Activated naive CD8-positive, alpha-beta T cell treated with anti-CD3 and anti-CD28 coated beads, Interleukin-2, amount 50 U/mL, for 24 hours (primary cell): ENCODE data around the gene ALDH1A3.

Experiments
- ATAC-seq: fragments of 150-1000 bp; cut with Tn5 transposase; one replicate; pipeline ENCODE4 v1.10.0; 2021
- DNase-seq: peaks from one replicate; pipeline ENCODE4 v3.0.0; 2021
- H3K27ac Mint-ChIP-seq: one replicate; pipeline ENCODE4 v1.8.0; 2021; ENCODE audit warnings: mild to moderate bottlenecking, mixed read lengths
- H3K27me3 Mint-ChIP-seq: one replicate; pipeline ENCODE4 v1.8.0; 2021; ENCODE audit warnings: mixed read lengths
- H3K36me3 Mint-ChIP-seq: one replicate; pipeline ENCODE4 v1.8.0; 2021; ENCODE audit warnings: low read depth, mixed read lengths
- H3K4me1 Mint-ChIP-seq: one replicate; pipeline ENCODE4 v1.8.0; 2021; ENCODE audit warnings: mixed read lengths
- H3K4me3 Mint-ChIP-seq: one replicate; pipeline ENCODE4 v1.8.0; 2021; ENCODE audit warnings: mild to moderate bottlenecking, moderate library complexity, mixed read lengths
- H3K9me3 Mint-ChIP-seq: one replicate; pipeline ENCODE4 v1.8.0; 2021; ENCODE audit warnings: mixed read lengths

The ALDH1A3 gene

GRCh38 chr15:100887211-100887913 is 7.7 kb downstream of the ALDH1A3 start:
- Mint-ChIP-seq H3K27ac (no peak overlapping the region), H3K36me3 (no peaks in the 10 kb centered on the region), H3K27me3 (peaks cover 46% of the 10 kb centered on the region), H3K4me1 (peaks cover 2% of the 10 kb centered on the region), H3K9me3 (no peaks in the 10 kb centered on the region), H3K4me3 (no peak overlapping the region)
- ATAC-seq (no peak), DNase-seq (no peak)

DNA sequence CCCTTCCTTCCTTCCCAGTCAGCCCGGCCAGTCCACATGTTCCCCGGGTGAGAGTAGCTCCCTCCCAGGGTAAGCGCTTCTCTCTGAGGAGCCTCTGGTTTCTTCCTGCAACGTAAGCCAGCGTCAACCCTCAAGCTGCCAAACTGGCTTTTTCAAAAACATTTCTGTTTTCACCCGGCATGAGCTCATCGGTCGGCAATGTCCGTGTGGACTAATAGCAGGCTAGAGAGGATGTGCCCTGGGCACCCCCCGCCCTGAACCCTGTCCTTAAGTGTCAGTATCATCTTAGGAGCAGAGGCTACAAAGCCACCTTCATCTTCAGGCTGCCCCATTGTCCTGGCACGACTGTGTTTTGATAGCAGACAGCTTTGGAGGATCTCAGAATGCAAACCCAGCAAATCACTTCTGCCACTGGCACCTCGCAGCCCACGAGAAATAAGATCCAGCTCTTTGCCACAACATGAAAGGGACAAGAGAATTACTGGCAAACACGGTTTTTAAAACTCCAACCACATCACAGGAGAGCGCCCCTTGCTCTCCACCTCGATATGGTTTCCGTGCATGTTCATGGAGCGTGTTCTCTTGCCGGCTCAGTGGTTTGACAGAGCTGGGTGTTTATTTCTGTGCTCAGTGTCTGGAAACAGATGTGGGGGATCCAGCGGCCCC is 9.9 kb downstream of the ALDH1A3 start:
- Mint-ChIP-seq H3K36me3 (no peaks in the 10 kb centered on the region), H3K4me3 (no peak overlapping the region), H3K9me3 (no peaks in the 10 kb centered on the region), H3K27me3 (peaks cover 37% of the 10 kb centered on the region), H3K4me1 (peaks cover 2% of the 10 kb centered on the region), H3K27ac (no peak overlapping the region)
- ATAC-seq (no peak), DNase-seq (no peak)

DNA sequence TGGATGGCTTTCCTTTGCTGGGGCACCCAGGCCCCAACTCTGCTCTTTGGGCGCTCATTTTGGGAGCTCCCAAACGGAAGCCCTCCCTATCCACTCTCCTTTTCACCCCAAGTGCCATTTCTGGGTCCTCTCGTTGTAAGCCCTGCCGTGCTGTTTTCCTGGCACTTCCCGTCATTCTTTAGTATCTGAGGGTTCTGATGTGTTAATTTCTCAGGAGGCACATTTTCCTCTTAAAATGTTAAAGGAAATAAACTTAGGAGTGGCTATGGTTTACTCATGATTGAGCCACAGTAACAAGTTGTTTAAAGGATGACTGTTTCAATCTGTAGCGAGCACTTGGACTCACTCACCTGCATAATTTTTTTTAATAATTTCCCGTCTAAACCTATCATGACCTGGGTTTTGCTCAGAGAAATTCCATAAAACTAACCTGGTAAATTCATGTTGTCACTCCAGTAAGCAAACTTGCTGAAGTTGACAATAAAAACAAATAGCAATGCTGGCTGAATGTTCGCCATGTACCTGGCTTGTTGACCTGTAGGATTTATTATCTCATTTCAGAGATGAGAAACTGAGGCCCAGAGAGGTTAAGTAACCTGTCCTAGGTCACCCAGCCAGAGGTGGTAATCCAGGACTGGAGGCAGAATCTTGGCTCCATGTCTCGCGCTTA is 10.6 kb downstream of the ALDH1A3 start:
- H3K4me3 Mint-ChIP-seq = no peak overlapping the region
- no peak overlapping the region for H3K27ac Mint-ChIP-seq
- no peak for ATAC-seq
- peaks cover 36% of the 10 kb centered on the region for H3K27me3 Mint-ChIP-seq
- no peaks in the 10 kb centered on the region for H3K9me3 Mint-ChIP-seq
- peaks cover 2% of the 10 kb centered on the region for H3K4me1 Mint-ChIP-seq
- H3K36me3 Mint-ChIP-seq = no peaks in the 10 kb centered on the region
- no peak for DNase-seq

DNA sequence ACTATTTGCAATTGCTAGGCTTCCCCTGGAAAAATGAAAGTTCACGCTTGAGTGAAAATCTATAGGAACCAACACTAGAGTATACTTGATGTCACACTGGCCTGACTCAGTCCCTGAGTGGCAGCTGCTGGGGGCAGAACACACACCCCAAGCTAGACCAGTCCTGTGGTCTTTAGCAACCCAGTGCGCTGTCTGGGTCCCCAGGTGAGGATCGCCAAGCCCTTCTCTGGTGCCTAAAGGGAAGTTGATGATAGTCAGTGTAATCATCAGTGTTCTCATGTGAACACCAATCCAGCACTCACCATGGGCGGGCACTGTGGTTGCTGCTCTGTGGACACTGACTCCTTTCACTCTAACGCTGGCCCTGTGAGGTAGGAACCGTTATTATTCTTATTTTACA is 11.2 kb downstream of the ALDH1A3 start:
- no peak for DNase-seq
- Mint-ChIP-seq H3K27ac (no peak overlapping the region), H3K4me1 (peaks cover 2% of the 10 kb centered on the region), H3K27me3 (peaks cover 34% of the 10 kb centered on the region), H3K36me3 (no peaks in the 10 kb centered on the region), H3K9me3 (no peaks in the 10 kb centered on the region), H3K4me3 (no peak overlapping the region)
- ATAC-seq = no peak

- H3K36me3 Mint-ChIP-seq = no peaks in the 10 kb centered on the region
- DNase-seq (no peak), ATAC-seq (no peak)
- H3K4me1 Mint-ChIP-seq = peaks cover 2% of the 10 kb centered on the region
- no peak overlapping the region for H3K4me3 Mint-ChIP-seq
- peaks cover 33% of the 10 kb centered on the region for H3K27me3 Mint-ChIP-seq
- no peaks in the 10 kb centered on the region for H3K9me3 Mint-ChIP-seq
- no peak overlapping the region for H3K27ac Mint-ChIP-seq
These were observed 11.8 kb downstream of the ALDH1A3 start for GRCh38 chr15:100891307-100892012.

- peaks cover 2% of the 10 kb centered on the region for H3K4me1 Mint-ChIP-seq
- no peaks in the 10 kb centered on the region for H3K36me3 Mint-ChIP-seq
These were observed 12.4 kb downstream of the ALDH1A3 start for GRCh38 chr15:100892013-100892355.

GRCh38 chr15:100893261-100893963 is 13.8 kb downstream of the ALDH1A3 start:
- Mint-ChIP-seq H3K4me1 (peaks cover 2% of the 10 kb centered on the region), H3K27me3 (peaks cover 26% of the 10 kb centered on the region), H3K9me3 (no peaks in the 10 kb centered on the region), H3K27ac (no peak overlapping the region), H3K36me3 (no peaks in the 10 kb centered on the region), H3K4me3 (no peak overlapping the region)
- DNase-seq = no peak
- ATAC-seq = no peak

More at GRCh38 chr15:100892013-100892355, 12.4 kb downstream of the ALDH1A3 start:
- DNase-seq (no peak), ATAC-seq (no peak)
- Mint-ChIP-seq H3K9me3 (no peaks in the 10 kb centered on the region), H3K27me3 (peaks cover 28% of the 10 kb centered on the region), H3K27ac (no peak overlapping the region), H3K4me3 (no peak overlapping the region)

- peaks cover 28% of the 10 kb centered on the region for H3K27me3 Mint-ChIP-seq
- no peak for DNase-seq
- H3K9me3 Mint-ChIP-seq = no peaks in the 10 kb centered on the region
- peaks cover 2% of the 10 kb centered on the region for H3K4me1 Mint-ChIP-seq
- no peaks in the 10 kb centered on the region for H3K36me3 Mint-ChIP-seq
- ATAC-seq = no peak
- H3K4me3 Mint-ChIP-seq = no peak overlapping the region
- no peak overlapping the region for H3K27ac Mint-ChIP-seq
These were observed 14.3 kb downstream of the ALDH1A3 start for GRCh38 chr15:100893964-100894295.

- Mint-ChIP-seq H3K4me1 (no peaks in the 10 kb centered on the region), H3K4me3 (no peak overlapping the region), H3K36me3 (no peaks in the 10 kb centered on the region), H3K27me3 (peaks cover 23% of the 10 kb centered on the region), H3K27ac (no peak overlapping the region), H3K9me3 (no peaks in the 10 kb centered on the region)
- DNase-seq (no peak), ATAC-seq (no peak)
These were observed 16.1 kb downstream of the ALDH1A3 start for GRCh38 chr15:100895721-100896120.

GRCh38 chr15:100897221-100898151 is 17.9 kb downstream of the ALDH1A3 start:
- Mint-ChIP-seq H3K4me3 (no peak overlapping the region), H3K27me3 (peaks cover 15% of the 10 kb centered on the region), H3K9me3 (no peaks in the 10 kb centered on the region), H3K27ac (no peak overlapping the region), H3K4me1 (no peaks in the 10 kb centered on the region), H3K36me3 (no peaks in the 10 kb centered on the region)
- ATAC-seq = no peak
- no peak for DNase-seq

- Mint-ChIP-seq H3K27ac (no peak overlapping the region), H3K36me3 (no peaks in the 10 kb centered on the region), H3K4me1 (peaks cover 2% of the 10 kb centered on the region), H3K9me3 (no peaks in the 10 kb centered on the region), H3K4me3 (no peak overlapping the region), H3K27me3 (peaks cover 11% of the 10 kb centered on the region)
- ATAC-seq (no peak), DNase-seq (no peak)
These were observed 18.5 kb downstream of the ALDH1A3 start for GRCh38 chr15:100898152-100898490.

GRCh38 chr15:100898661-100899462 is 19.2 kb downstream of the ALDH1A3 start:
- Mint-ChIP-seq H3K4me1 (peaks cover 2% of the 10 kb centered on the region), H3K27ac (no peak overlapping the region)

DNA sequence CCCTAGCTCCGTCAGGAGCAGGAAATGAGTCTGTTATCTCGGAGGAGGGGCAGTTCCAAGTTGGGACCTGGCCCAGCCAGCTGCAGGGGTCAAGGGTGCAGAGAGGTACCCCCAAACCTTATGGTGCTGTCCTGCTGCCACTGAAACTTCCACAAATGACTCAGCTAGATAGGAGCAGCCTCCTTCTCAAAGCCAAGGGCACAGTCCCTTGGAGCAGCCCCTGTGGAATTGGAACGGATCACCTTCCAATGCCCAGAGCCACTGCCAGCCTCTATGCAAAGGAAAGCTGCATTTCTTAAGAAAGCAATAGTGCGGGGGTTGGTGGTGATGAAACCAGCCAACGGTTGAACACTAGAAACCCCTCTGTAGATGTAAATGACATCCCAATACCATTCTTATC is 20.0 kb downstream of the ALDH1A3 start:
- Mint-ChIP-seq H3K27ac (no peak overlapping the region), H3K36me3 (no peaks in the 10 kb centered on the region), H3K4me3 (no peak overlapping the region), H3K9me3 (no peaks in the 10 kb centered on the region), H3K4me1 (peaks cover 2% of the 10 kb centered on the region), H3K27me3 (peaks cover 4% of the 10 kb centered on the region)
- no peak for ATAC-seq
- no peak for DNase-seq

More at GRCh38 chr15:100898661-100899462, 19.2 kb downstream of the ALDH1A3 start:
- Mint-ChIP-seq H3K4me3 (no peak overlapping the region), H3K9me3 (no peaks in the 10 kb centered on the region), H3K36me3 (no peaks in the 10 kb centered on the region), H3K27me3 (peaks cover 4% of the 10 kb centered on the region)
- DNase-seq (no peak), ATAC-seq (no peak)
